H9 (cell line): ENCODE measurements around the gene BZW1. TPM values are rescaled to one million over a fixed set of nuclear protein-coding genes. Genes with fewer than 3 reads are reported as not detected.

Experiments
- DNase-seq: peaks from one replicate; pipeline ENCODE4 v3.0.0-alpha.2; 2017
- H2AFZ ChIP-seq: one replicate; pipeline ENCODE4 v1.6.1; 2013; ENCODE audit warnings: mild to moderate bottlenecking, low read length, control low read depth, moderate library complexity
- H2AK5ac ChIP-seq: 2 replicates; pipeline ENCODE4 v1.6.1; 2013; ENCODE audit warnings: low read length, control low read depth, mixed read lengths; ENCODE audit not compliant: insufficient read length
- H2BK120ac ChIP-seq: one replicate; pipeline ENCODE4 v1.6.1; 2013; ENCODE audit warnings: low read depth, mild to moderate bottlenecking, low read length, control low read depth, inconsistent platforms; ENCODE audit not compliant: poor library complexity, severe bottlenecking
- H2BK12ac ChIP-seq: 2 replicates; pipeline ENCODE4 v1.6.1; 2013; ENCODE audit warnings: low read length, control low read depth, mixed read lengths, low read depth; ENCODE audit not compliant: insufficient read length
- H2BK15ac ChIP-seq: 2 replicates; pipeline ENCODE4 v1.6.1; 2013; ENCODE audit warnings: low read depth, low read length, control low read depth
- H2BK20ac ChIP-seq: one replicate; pipeline ENCODE4 v1.6.1; 2013; ENCODE audit warnings: low read depth, mild to moderate bottlenecking, low read length, control low read depth, inconsistent platforms; ENCODE audit not compliant: poor library complexity, severe bottlenecking
- H2BK5ac ChIP-seq: 2 replicates; pipeline ENCODE4 v1.6.1; 2013; ENCODE audit warnings: low read length, control low read depth, mixed read lengths; ENCODE audit not compliant: insufficient read length
- H3K14ac ChIP-seq: 2 replicates; pipeline ENCODE4 v1.6.1; 2013; ENCODE audit warnings: low read length, control low read depth; ENCODE audit not compliant: insufficient read depth
- H3K18ac ChIP-seq: 2 replicates; pipeline ENCODE4 v1.6.1; 2013; ENCODE audit warnings: low read depth, mild to moderate bottlenecking, mixed read lengths, low read length, control low read depth; ENCODE audit not compliant: insufficient read length
- H3K23ac ChIP-seq: 2 replicates; pipeline ENCODE4 v1.6.1; 2013; ENCODE audit warnings: low read length, control low read depth, mixed read lengths, low read depth; ENCODE audit not compliant: insufficient read length
- H3K23me2 ChIP-seq: 2 replicates; pipeline ENCODE4 v1.6.1; 2013; ENCODE audit warnings: low read depth, mild to moderate bottlenecking, mixed read lengths, low read length, control low read depth; ENCODE audit not compliant: insufficient read length, poor library complexity, severe bottlenecking
- H3K27ac ChIP-seq: 2 replicates; pipeline ENCODE4 v1.5.1; 2013; ENCODE audit warnings: low read length, control low read depth, mixed read lengths, low read depth; ENCODE audit not compliant: insufficient read length
- H3K27me3 ChIP-seq: 2 replicates; pipeline ENCODE4 v1.6.1; 2013; ENCODE audit warnings: low read length, control low read depth, inconsistent platforms; ENCODE audit not compliant: insufficient read depth
- H3K4ac ChIP-seq: 2 replicates; pipeline ENCODE4 v1.6.1; 2013; ENCODE audit warnings: low read depth, mild to moderate bottlenecking, control low read depth, inconsistent platforms, low read length, moderate library complexity
- H3K4me1 ChIP-seq: 2 replicates; pipeline ENCODE4 v1.6.1; 2013; ENCODE audit warnings: low read length, control low read depth, inconsistent platforms; ENCODE audit not compliant: insufficient read depth
- H3K4me2 ChIP-seq: 2 replicates; pipeline ENCODE4 v1.6.1; 2013; ENCODE audit warnings: low read length, control low read depth, mixed read lengths; ENCODE audit not compliant: insufficient read length, insufficient read depth
- H3K56ac ChIP-seq: 2 replicates; pipeline ENCODE4 v1.6.1; 2013; ENCODE audit warnings: low read depth, mild to moderate bottlenecking, mixed read lengths, low read length, control low read depth; ENCODE audit not compliant: insufficient read length
- H3K79me1 ChIP-seq: 2 replicates; pipeline ENCODE4 v1.6.1; 2013; ENCODE audit warnings: low read depth, mild to moderate bottlenecking, moderate library complexity, low read length, control low read depth, inconsistent platforms; ENCODE audit not compliant: insufficient read depth, poor library complexity, severe bottlenecking
- H3K79me2 ChIP-seq: 2 replicates; pipeline ENCODE4 v1.6.1; 2013; ENCODE audit warnings: low read length, control low read depth, inconsistent platforms; ENCODE audit not compliant: insufficient read depth
- H3K9ac ChIP-seq: 2 replicates; pipeline ENCODE4 v1.6.1; 2013; ENCODE audit warnings: low read length, control low read depth, mixed read lengths; ENCODE audit not compliant: insufficient read length; ENCODE audit errors: extremely low read depth
- H3K9me3 ChIP-seq: one replicate; pipeline ENCODE4 v1.6.1; 2013; ENCODE audit warnings: low read depth, low read length, inconsistent platforms; ENCODE audit not compliant: control insufficient read depth
- H3T11ph ChIP-seq: one replicate; pipeline ENCODE4 v1.6.1; 2013; ENCODE audit warnings: mild to moderate bottlenecking, low read length, control low read depth, inconsistent platforms
- H4K20me1 ChIP-seq: one replicate; pipeline ENCODE4 v1.6.1; 2013; ENCODE audit not compliant: control insufficient read depth, insufficient read length, insufficient read depth
- H4K5ac ChIP-seq: 2 replicates; pipeline ENCODE4 v1.6.1; 2013; ENCODE audit warnings: low read depth, mild to moderate bottlenecking, mixed read lengths, low read length, control low read depth; ENCODE audit not compliant: insufficient read length
- H4K8ac ChIP-seq: replicated peaks from 2 replicates; pipeline ENCODE4 v1.6.1; 2013; ENCODE audit warnings: low read length, control low read depth, mixed read lengths, low read depth; ENCODE audit not compliant: insufficient read length
- H4K91ac ChIP-seq: 2 replicates; pipeline ENCODE4 v1.6.1; 2013; ENCODE audit warnings: low read depth, mild to moderate bottlenecking, moderate library complexity, mixed read lengths, low read length, control low read depth; ENCODE audit not compliant: insufficient read length
- H3K27ac Mint-ChIP-seq, 3 experiments: 2 replicates in 2 of 3; 3 replicates in 1 of 3; pipeline ENCODE4 v1.8.0; 2020 to 2021; ENCODE audit warnings: mixed read lengths in 3 of 3, mild to moderate bottlenecking in 1 of 3, moderate library complexity in 1 of 3
- H3K27me3 Mint-ChIP-seq: 2 replicates; pipeline ENCODE4 v1.8.0; 2021; ENCODE audit warnings: low read depth, mild to moderate bottlenecking, moderate library complexity, mixed read lengths
- H3K36me3 Mint-ChIP-seq, 3 experiments: 2 replicates in 2 of 3; 3 replicates in 1 of 3; pipeline ENCODE4 v1.8.0; 2020 to 2021; ENCODE audit warnings: low read depth in 3 of 3, mixed read lengths in 3 of 3; ENCODE audit not compliant: insufficient read depth in 1 of 3
- H3K4me1 Mint-ChIP-seq, 2 experiments: 2 replicates each; pipeline ENCODE4 v1.8.0; 2020; ENCODE audit warnings: mixed read lengths in 2 of 2
- H3K4me3 Mint-ChIP-seq, 2 experiments: 2 replicates in 1 of 2; 3 replicates in 1 of 2; pipeline ENCODE4 v1.8.0; 2020 to 2021; ENCODE audit warnings: mild to moderate bottlenecking in 2 of 2, mixed read lengths in 2 of 2, moderate library complexity in 1 of 2
- H3K9me3 Mint-ChIP-seq, 2 experiments: 2 replicates in 1 of 2; 3 replicates in 1 of 2; pipeline ENCODE4 v1.8.0; 2020; ENCODE audit warnings: mild to moderate bottlenecking in 2 of 2, mixed read lengths in 2 of 2, moderate library complexity in 1 of 2
- total RNA-seq: library from RNA; stranded (reverse); gene quantifications from 2 replicates; pipeline ENCODE4 v1.2.1, GENCODE V29; 2021
- TF ChIP-seq, protein P1 (sequence below): fragments of 200-600 bp; sonication (generic); conservative IDR thresholded peaks from 3 replicates; pipeline ENCODE4 v1.8.0; 2021; ENCODE audit warnings: antibody characterized with exemption, mild to moderate bottlenecking

BZW1 gene
- total RNA-seq, 1 experiment from 2014 or later, result 370 TPM

DNA sequence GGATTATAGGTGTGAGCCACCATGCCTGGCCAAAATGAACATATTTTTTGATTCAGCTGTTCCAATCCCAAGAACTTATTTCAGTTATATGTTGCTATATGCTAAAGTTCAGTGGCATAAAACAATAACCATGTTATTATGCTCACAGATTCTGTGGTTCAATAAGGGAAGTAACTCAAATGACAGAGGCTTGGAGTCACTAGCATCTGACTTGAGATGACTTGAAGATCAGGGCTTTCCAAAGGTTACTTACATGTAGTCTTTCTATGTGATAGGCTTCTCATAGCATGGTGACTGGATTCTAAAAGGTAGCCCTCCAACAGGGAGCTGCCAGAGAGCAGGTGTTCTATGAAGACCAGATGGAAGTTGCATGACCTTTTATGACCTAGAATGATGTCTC, 35.6 kb downstream of the BZW1 start:
- H4K20me1 ChIP-seq, result no peaks in the 10 kb centered on the region
- H3K4me1 Mint-ChIP-seq, result no peaks in the 10 kb centered on the region
- no peak overlapping the region for H3T11ph ChIP-seq
- no peak overlapping the region for H2BK20ac ChIP-seq
- no peaks in the 10 kb centered on the region for H3K23me2 ChIP-seq
- H3K79me2 ChIP-seq, result no peaks in the 10 kb centered on the region
- no peak overlapping the region for H4K5ac ChIP-seq
- no peaks in the 10 kb centered on the region for H3K79me1 ChIP-seq
- no peaks in the 10 kb centered on the region for H3K9me3 Mint-ChIP-seq
- H3K27me3 Mint-ChIP-seq, result no peaks in the 10 kb centered on the region; the same call in none of the 2 replicates
- no peak overlapping the region for H2AFZ ChIP-seq
- no peak overlapping the region for H3K9ac ChIP-seq
- H3K9me3 ChIP-seq, result no peaks in the 10 kb centered on the region
- no peak overlapping the region for H3K27ac ChIP-seq
- peaks cover 5 to 20% (median 10%) of the 10 kb centered on the region in 3 experiments; a peak in 5 of 7 replicates for H3K36me3 Mint-ChIP-seq
- DNase-seq, result no peak
- no peak overlapping the region for H2BK120ac ChIP-seq
- no peaks in the 10 kb centered on the region for H3K4me1 ChIP-seq
- H3K4me3 Mint-ChIP-seq, result no peak overlapping the region
- H3K14ac ChIP-seq, result no peak overlapping the region
- no peaks in the 10 kb centered on the region for H3K27me3 ChIP-seq
- no peak overlapping the region for H3K27ac Mint-ChIP-seq
- no peak overlapping the region for H3K4ac ChIP-seq
- no peak overlapping the region for H4K91ac ChIP-seq
- no peak overlapping the region for H3K4me2 ChIP-seq
- no peak overlapping the region for H2BK5ac ChIP-seq
- no peak overlapping the region for H3K18ac ChIP-seq
- H3K56ac ChIP-seq, result no peak overlapping the region
- H2AK5ac ChIP-seq, result no peak overlapping the region
- no peak overlapping the region for H3K23ac ChIP-seq
- TF ChIP-seq, protein P1, sequence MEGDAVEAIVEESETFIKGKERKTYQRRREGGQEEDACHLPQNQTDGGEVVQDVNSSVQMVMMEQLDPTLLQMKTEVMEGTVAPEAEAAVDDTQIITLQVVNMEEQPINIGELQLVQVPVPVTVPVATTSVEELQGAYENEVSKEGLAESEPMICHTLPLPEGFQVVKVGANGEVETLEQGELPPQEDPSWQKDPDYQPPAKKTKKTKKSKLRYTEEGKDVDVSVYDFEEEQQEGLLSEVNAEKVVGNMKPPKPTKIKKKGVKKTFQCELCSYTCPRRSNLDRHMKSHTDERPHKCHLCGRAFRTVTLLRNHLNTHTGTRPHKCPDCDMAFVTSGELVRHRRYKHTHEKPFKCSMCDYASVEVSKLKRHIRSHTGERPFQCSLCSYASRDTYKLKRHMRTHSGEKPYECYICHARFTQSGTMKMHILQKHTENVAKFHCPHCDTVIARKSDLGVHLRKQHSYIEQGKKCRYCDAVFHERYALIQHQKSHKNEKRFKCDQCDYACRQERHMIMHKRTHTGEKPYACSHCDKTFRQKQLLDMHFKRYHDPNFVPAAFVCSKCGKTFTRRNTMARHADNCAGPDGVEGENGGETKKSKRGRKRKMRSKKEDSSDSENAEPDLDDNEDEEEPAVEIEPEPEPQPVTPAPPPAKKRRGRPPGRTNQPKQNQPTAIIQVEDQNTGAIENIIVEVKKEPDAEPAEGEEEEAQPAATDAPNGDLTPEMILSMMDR, result no peak
- H2BK12ac ChIP-seq, result no peak overlapping the region
- no peak overlapping the region for H2BK15ac ChIP-seq
- no peak overlapping the region for H4K8ac ChIP-seq
